Neural cell (in vitro differentiated cells): ENCODE results near the gene CROCC2. TPM values are rescaled to one million over a fixed set of nuclear protein-coding genes. Genes with fewer than 3 reads are reported as not detected.

ENCODE experiments used
- H2AFZ ChIP-seq: fragments of 200-600, 300-800 bp; sonication (generic), shearing (Covaris generic); 2 replicates; pipeline ENCODE4 v1.6.0; 2014; ENCODE audit warnings: low read depth, mild to moderate bottlenecking, antibody characterized with exemption, low read length, moderate library complexity
- H3F3A ChIP-seq: fragments of 200-600 bp; shearing (Covaris generic); 2 replicates; pipeline ENCODE4 v1.6.1; 2016; ENCODE audit warnings: mild to moderate bottlenecking, moderate library complexity, mixed read lengths, antibody characterized with exemption, low read length; ENCODE audit not compliant: insufficient read depth, poor library complexity, severe bottlenecking
- H3K27ac ChIP-seq: fragments of 200-600, 300-800 bp; sonication (generic), shearing (Covaris generic); 2 replicates; pipeline ENCODE4 v1.5.1; 2014; ENCODE audit warnings: mild to moderate bottlenecking, low read length, moderate library complexity
- H3K27me3 ChIP-seq: fragments of 300-800, 200-600 bp; sonication (generic), shearing (Covaris generic); 2 replicates; pipeline ENCODE4 v1.6.0; 2014; ENCODE audit warnings: mild to moderate bottlenecking, low read depth, low read length, moderate library complexity; ENCODE audit not compliant: insufficient read depth
- H3K36me3 ChIP-seq: fragments of 300-800, 200-600 bp; sonication (generic), shearing (Covaris generic); 2 replicates; pipeline ENCODE4 v1.5.1; 2014; ENCODE audit warnings: mild to moderate bottlenecking, antibody characterized with exemption, low read length, moderate library complexity; ENCODE audit not compliant: insufficient read depth
- H3K4me2 ChIP-seq: fragments of 300-800, 200-600 bp; sonication (generic), shearing (Covaris generic); 2 replicates; pipeline ENCODE4 v1.6.0; 2014; ENCODE audit warnings: mild to moderate bottlenecking, low read length
- H3K4me3 ChIP-seq: fragments of 300-800, 200-600 bp; sonication (generic), shearing (Covaris generic); 2 replicates; pipeline ENCODE4 v1.5.1; 2014; ENCODE audit warnings: mild to moderate bottlenecking, low read length, moderate library complexity
- H3K79me2 ChIP-seq: fragments of 200-600 bp; shearing (Covaris generic); replicated peaks from 2 replicates; pipeline ENCODE4 v1.6.0; 2014; ENCODE audit warnings: mild to moderate bottlenecking, low read length, moderate library complexity; ENCODE audit not compliant: insufficient read depth
- H3K9ac ChIP-seq: fragments of 300-800, 200-600 bp; sonication (generic), shearing (Covaris generic); 2 replicates; pipeline ENCODE4 v1.6.1; 2016; ENCODE audit warnings: mild to moderate bottlenecking, low read length, mixed read lengths
- H3K9me2 ChIP-seq: fragments of 200-600 bp; shearing (Covaris generic); 2 replicates; pipeline ENCODE4 v1.6.1; 2016; ENCODE audit warnings: mild to moderate bottlenecking, low read length, mixed read lengths; ENCODE audit not compliant: insufficient read depth
- H3K9me3 ChIP-seq: fragments of 200-600, 300-800 bp; sonication (generic), shearing (Covaris generic); 2 replicates; pipeline ENCODE4 v1.6.1; 2016; ENCODE audit warnings: mild to moderate bottlenecking, mixed run types, low read length, moderate library complexity, mixed read lengths
- H4K20me1 ChIP-seq: fragments of 200-600 bp; shearing (Covaris generic); 2 replicates; pipeline ENCODE4 v1.6.1; 2016; ENCODE audit warnings: mild to moderate bottlenecking, mixed run types; ENCODE audit not compliant: insufficient read depth
- CTCF ChIP-seq: fragments of 450-650 bp; IDR thresholded peaks from 2 replicates; pipeline ENCODE4 v1.5.1; 2014; ENCODE audit warnings: antibody characterized with exemption, mild to moderate bottlenecking, moderate library complexity; ENCODE audit not compliant: poor library complexity, severe bottlenecking
- EP300 ChIP-seq: fragments of 450-650 bp; conservative IDR thresholded peaks from 2 replicates; pipeline ENCODE4 v1.6.1; 2014; ENCODE audit warnings: antibody characterized with exemption, mild to moderate bottlenecking, moderate library complexity; ENCODE audit not compliant: poor library complexity, severe bottlenecking
- EZH2 ChIP-seq: fragments of 200-600, 300-800 bp; shearing (Covaris generic), sonication (generic); IDR thresholded peaks from 2 replicates; pipeline ENCODE4 v1.6.1; 2014; ENCODE audit warnings: antibody characterized with exemption, low read length, borderline replicate concordance, mild to moderate bottlenecking; ENCODE audit not compliant: insufficient read depth, poor library complexity, severe bottlenecking
- MXI1 ChIP-seq: fragments of 450-650 bp; conservative IDR thresholded peaks from 2 replicates; pipeline ENCODE4 v1.6.1; 2014; ENCODE audit warnings: antibody characterized with exemption, mild to moderate bottlenecking; ENCODE audit not compliant: poor library complexity, severe bottlenecking
- POLR2AphosphoS5 ChIP-seq: IDR thresholded peaks from 2 replicates; pipeline ENCODE4 v1.6.1; 2012
- RAD21 ChIP-seq: fragments of 450-650 bp; conservative IDR thresholded peaks from 2 replicates; pipeline ENCODE4 v1.6.1; 2014; ENCODE audit warnings: antibody characterized with exemption, mild to moderate bottlenecking, moderate library complexity
- REST ChIP-seq: IDR thresholded peaks from 2 replicates; pipeline ENCODE4 v1.6.1; 2012; ENCODE audit warnings: borderline replicate concordance
- SMC3 ChIP-seq: fragments of 450-650 bp; conservative IDR thresholded peaks from 2 replicates; pipeline ENCODE4 v1.6.1; 2014; ENCODE audit warnings: antibody characterized with exemption, mild to moderate bottlenecking, moderate library complexity; ENCODE audit not compliant: poor library complexity
- TAF1 ChIP-seq: IDR thresholded peaks from 2 replicates; pipeline ENCODE4 v1.6.1; 2012; ENCODE audit warnings: low read depth
- polyA plus RNA-seq: library from polyadenylated mRNA; depleted of rRNA; stranded (reverse); fragments of >200 nt; gene quantifications from 2 replicates; pipeline ENCODE4 v1.2.3, GENCODE V29; 2014

Gene CROCC2
- polyA plus RNA-seq, 1 donor from 2014 or later: 0.09 TPM

GRCh38 chr2:240991378-240992263 lies 85.5 kb downstream of the CROCC2 start:
- no peaks in the 10 kb centered on the region for H3K9me3 ChIP-seq
- no peak overlapping the region for H3K9ac ChIP-seq
- H3K36me3 ChIP-seq: no peaks in the 10 kb centered on the region
- no peaks in the 10 kb centered on the region for H3F3A ChIP-seq
- no peaks in the 10 kb centered on the region for H3K27me3 ChIP-seq
- no peak overlapping the region for H2AFZ ChIP-seq
- H3K27ac ChIP-seq: no peak overlapping the region
- H3K4me2 ChIP-seq: no peak overlapping the region
- no peaks in the 10 kb centered on the region for H3K79me2 ChIP-seq
- H3K4me3 ChIP-seq: no peak overlapping the region
- no peaks in the 10 kb centered on the region for H4K20me1 ChIP-seq
- TF ChIP-seq RAD21 (no peak), MXI1 (no peak), EZH2 (no peak), POLR2AphosphoS5 (no peak), SMC3 (no peak), EP300 (no peak), REST (no peak), TAF1 (no peak), CTCF (no peak)
- no peaks in the 10 kb centered on the region for H3K9me2 ChIP-seq

- Histone ChIP-seq H2AFZ (no peak overlapping the region), H3K9ac (no peak overlapping the region), H3K4me2 (no peak overlapping the region), H3K9me2 (no peaks in the 10 kb centered on the region), H3K36me3 (no peaks in the 10 kb centered on the region), H3K4me3 (no peak overlapping the region), H3K27ac (no peak overlapping the region), H3F3A (no peaks in the 10 kb centered on the region), H4K20me1 (no peaks in the 10 kb centered on the region), H3K79me2 (no peaks in the 10 kb centered on the region), H3K27me3 (peaks cover 8% of the 10 kb centered on the region), H3K9me3 (no peaks in the 10 kb centered on the region)
- TF ChIP-seq EP300 (no peak), EZH2 (no peak), MXI1 (no peak), REST (no peak), SMC3 (no peak), CTCF (no peak), RAD21 (no peak), TAF1 (no peak), POLR2AphosphoS5 (no peak)
Measured at GRCh38 chr2:240992572-240993291, 86.6 kb downstream of the CROCC2 start.
